ENCODE data around the gene FOXG1.

The FOXG1 gene

GRCh38 chr14:28761438-28762291 lies 4.9 kb upstream of the FOXG1 start:
- no peak for DNase-seq (ENCODE audit: low spot score)

- no peak for DNase-seq (ENCODE audit: low spot score)
Measured at GRCh38 chr14:28762303-28762954, 4.2 kb upstream of the FOXG1 start.

- no peak for DNase-seq (ENCODE audit: low spot score)
Measured at GRCh38 chr14:28762955-28763326, 3.6 kb upstream of the FOXG1 start.

GRCh38 chr14:28763751-28764256 lies 2.8 kb upstream of the FOXG1 start:
- DNase-seq (ENCODE audit: low spot score), result no peak

- DNase-seq (ENCODE audit: low spot score), result no peak
Measured at GRCh38 chr14:28764257-28765160, 2.1 kb upstream of the FOXG1 start.

- no peak for DNase-seq (ENCODE audit: low spot score)
Measured at GRCh38 chr14:28765169-28765830, 1.3 kb upstream of the FOXG1 start.

GRCh38 chr14:28765831-28766468 lies 637 bp upstream of the FOXG1 start:
- DNase-seq (ENCODE audit: low spot score), result no peak

GRCh38 chr14:28767030-28767852 lies 654 bp downstream of the FOXG1 start:
- DNase-seq (ENCODE audit: low spot score), result no peak

GRCh38 chr14:28767853-28768741 lies 1.5 kb downstream of the FOXG1 start:
- no peak for DNase-seq (ENCODE audit: low spot score)

- no peak for DNase-seq (ENCODE audit: low spot score)
Measured at GRCh38 chr14:28769276-28769880, 2.8 kb downstream of the FOXG1 start.

- no peak for DNase-seq (ENCODE audit: low spot score)
Measured at GRCh38 chr14:28770061-28770460, 3.5 kb downstream of the FOXG1 start.

- no peak for DNase-seq (ENCODE audit: low spot score)
Measured at GRCh38 chr14:28770630-28771029, 4.0 kb downstream of the FOXG1 start.

- no peak for DNase-seq (ENCODE audit: low spot score)
Measured at GRCh38 chr14:28771168-28771567, 4.6 kb downstream of the FOXG1 start.

- DNase-seq (ENCODE audit: low spot score), result no peak
Measured at GRCh38 chr14:28772613-28773012, 6.0 kb downstream of the FOXG1 start.

GRCh38 chr14:28773176-28773575 lies 6.6 kb downstream of the FOXG1 start:
- no peak for DNase-seq (ENCODE audit: low spot score)

GRCh38 chr14:28773861-28774691 lies 7.5 kb downstream of the FOXG1 start:
- DNase-seq (ENCODE audit: low spot score), result no peak

GRCh38 chr14:28774764-28775735 lies 8.5 kb downstream of the FOXG1 start:
- no peak for DNase-seq (ENCODE audit: low spot score)
